ENCODE data around the gene SPIN3.

GRCh38 chrX:56943264-56943663, 52.1 kb downstream of the SPIN3 start:
- TF ChIP-seq CTCF (IDR thresholded peaks at IDR 0.05) (no peak), POLR2A (IDR thresholded peaks at IDR 0.05) (no peak)
